Small intestine (tissue), 4 donors: ENCODE results near the gene TK2. TPM values are rescaled to one million over a fixed set of nuclear protein-coding genes. Genes with fewer than 3 reads are reported as not detected.

Experiments used
- polyA plus RNA-seq, 4 donors: library from polyadenylated mRNA; stranded (reverse) in 3 of 4; unstranded in 1 of 4; fragments of 200-250 nt in 3 of 4; fragments of 120-200 nt in 1 of 4; gene quantifications; one replicate each; pipeline versions ENCODE4 v1.2.1 to v1.2.3, GENCODE V29; 2013
- donor health status: healthy with polysubstance abuse.
- donor health status: Bipolar disorder and iron deficiency.
- donor health status: healthy.

TK2 gene
- polyA plus RNA-seq, 4 donors = 9.2 to 21.3 (median 12.6) TPM

Other genes starting within 250 kb of the TK2 start
- 10 to 100 TPM in 2 of 4 donors, under 1 TPM in 2; 0.45 to 28.8 (median 7.6) TPM for gene CDH5, start 183.4 kb downstream of the TK2 start, polyA plus RNA-seq
- under 1 TPM in 2 of 4 donors, not detected in 2; 0.59 to 0.64 TPM for gene BEAN1, start 122.8 kb downstream of the TK2 start, polyA plus RNA-seq
- gene CKLF, start 2.5 kb upstream of the TK2 start, polyA plus RNA-seq = 10 to 100 TPM; 24.7 to 55.1 (median 35.4) TPM
- 1 to 10 TPM in 1 of 4 donors, under 1 TPM in 1, not detected in 2; 0.36 to 2.4 TPM for gene CMTM1, start 16.3 kb upstream of the TK2 start, polyA plus RNA-seq
- under 1 TPM in 2 of 4 donors, not detected in 2; 0.07 to 0.19 TPM for gene CMTM2, start 29.3 kb upstream of the TK2 start, polyA plus RNA-seq
- gene CMTM3, start 54.6 kb upstream of the TK2 start, polyA plus RNA-seq = 10 to 100 TPM in 2 of 4 donors, 1 to 10 TPM in 2; 2.2 to 14.7 (median 11.0) TPM
- gene CMTM4, start 146.6 kb upstream of the TK2 start, polyA plus RNA-seq = 10 to 100 TPM; 21.1 to 54.3 (median 43.0) TPM
- gene DYNC1LI2, start 201.5 kb upstream of the TK2 start, polyA plus RNA-seq = 10 to 100 TPM; 37.8 to 92.9 (median 62.6) TPM